Vagina (tissue), 2 donors: ENCODE data around the gene TPP1.

Experiments used
- CTCF ChIP-seq, 3 experiments: fragments of 450-650 bp in 2 of 3; fragments of 200-600 bp in 1 of 3; sonication (generic) in 1 of 3; IDR thresholded peaks; one replicate each; pipeline ENCODE4 v1.5.1; 2017 to 2019; ENCODE audit warnings: antibody characterized with exemption in 3 of 3, mild to moderate bottlenecking in 2 of 3, moderate library complexity in 2 of 3
- POLR2A ChIP-seq, 2 donors: fragments of 450-650 bp; IDR thresholded peaks; one replicate each; pipeline ENCODE4 v1.6.1; 2017; ENCODE audit warnings: antibody characterized with exemption in 2 of 2, mild to moderate bottlenecking in 2 of 2, moderate library complexity in 2 of 2

- TF ChIP-seq CTCF (IDR thresholded peaks at IDR 0.05) (no peak), POLR2A (IDR thresholded peaks at IDR 0.05) (no peak)
Observed at GRCh38 chr11:6654281-6655019, 35.2 kb upstream of the TPP1 start.
